HEK293 (cell line): ENCODE results near the gene FAM171A1.

Experiments
- CTCF ChIA-PET: fragments of 350-600 bp; formaldehyde crosslinking; extraction: SDS; loops from one replicate; lab custom pipeline; 2021; ENCODE audit warnings: antibody characterized with exemption; lab: Yijun Ruan, JAX
- POLR2A ChIA-PET: fragments of 300-600 bp; formaldehyde crosslinking; extraction: SDS; loops from one replicate; lab custom pipeline; 2020; ENCODE audit warnings: antibody characterized with exemption, inconsistent platforms; lab: Yijun Ruan, JAX
- H3K27ac ChIP-seq: fragments of 200-500 bp; sonication (Bioruptor generic); 2 replicates; pipeline ENCODE4 v1.5.1; 2014; ENCODE audit warnings: low read depth, low read length, control low read depth, inconsistent platforms; ENCODE audit errors: extremely low read depth
- H3K36me3 ChIP-seq, 2 experiments: fragments of 200-500 bp in 1 of 2; sonication (Bioruptor generic) in 1 of 2; 1 replicate in 1 of 2; 2 replicates in 1 of 2; pipeline ENCODE4 v1.5.1; 2014 to 2017; ENCODE audit warnings: inconsistent platforms in 2 of 2, low read length in 2 of 2; ENCODE audit not compliant: control insufficient read depth in 2 of 2, insufficient read depth in 1 of 2
- H3K4me1 ChIP-seq: fragments of 200-500 bp; sonication (Bioruptor generic); 2 replicates; pipeline ENCODE4 v1.5.1; 2014; ENCODE audit warnings: mild to moderate bottlenecking, low read length, inconsistent platforms; ENCODE audit not compliant: control insufficient read depth, insufficient read depth
- H3K4me3 ChIP-seq: 2 replicates; pipeline ENCODE4 v1.5.1; 2011; ENCODE audit warnings: low read depth, mild to moderate bottlenecking, control low read depth, low read length, moderate library complexity
- H3K9me3 ChIP-seq: fragments of 200-500 bp; sonication (Bioruptor generic); 2 replicates; pipeline ENCODE4 v1.5.1; 2014; ENCODE audit warnings: low read depth, low read length, inconsistent platforms; ENCODE audit not compliant: control insufficient read depth, insufficient read depth
- GLI4 ChIP-seq: fragments of 450-650 bp; formaldehyde crosslinking; IDR thresholded peaks from 2 replicates; pipeline ENCODE4 v1.5.1; 2016; ENCODE audit warnings: missing biosample characterization, missing genetic modification characterization
- IKZF3 ChIP-seq: fragments of 450-650 bp; IDR thresholded peaks from 2 replicates; pipeline ENCODE4 v1.5.0; 2018; ENCODE audit warnings: missing biosample characterization, mild to moderate bottlenecking, missing genetic modification characterization, moderate library complexity
- INSM2 ChIP-seq: fragments of 450-650 bp; formaldehyde crosslinking; IDR thresholded peaks from 2 replicates; pipeline ENCODE4 v1.5.1; 2016; ENCODE audit warnings: missing biosample characterization, missing genetic modification characterization
- KLF1 ChIP-seq: fragments of 450-650 bp; formaldehyde crosslinking; IDR thresholded peaks from 2 replicates; pipeline ENCODE4 v1.5.1; 2016; ENCODE audit warnings: missing biosample characterization, missing genetic modification characterization
- KLF9 ChIP-seq: fragments of 450-650 bp; formaldehyde crosslinking; IDR thresholded peaks from 2 replicates; pipeline ENCODE4 v1.5.1; 2016; ENCODE audit warnings: missing biosample characterization, missing genetic modification characterization, low read depth
- TSHZ1 ChIP-seq: fragments of 450-650 bp; formaldehyde crosslinking; IDR thresholded peaks from 2 replicates; pipeline ENCODE4 v1.5.1; 2016; ENCODE audit warnings: missing biosample characterization, missing genetic modification characterization, borderline replicate concordance
- YY1 ChIP-seq: fragments of 450-650 bp; formaldehyde crosslinking; IDR thresholded peaks from 2 replicates; pipeline ENCODE4 v1.5.1; 2018; ENCODE audit warnings: missing biosample characterization, missing genetic modification characterization
- ZNF112 ChIP-seq: fragments of 450-650 bp; formaldehyde crosslinking; IDR thresholded peaks from 2 replicates; pipeline ENCODE4 v1.5.0; 2017; ENCODE audit warnings: missing biosample characterization, missing genetic modification characterization
- ZNF138 ChIP-seq: fragments of 450-650 bp; formaldehyde crosslinking; IDR thresholded peaks from 2 replicates; pipeline ENCODE4 v1.5.1; 2016; ENCODE audit warnings: missing biosample characterization, missing genetic modification characterization, borderline replicate concordance
- ZNF175 ChIP-seq: fragments of 450-650 bp; formaldehyde crosslinking; IDR thresholded peaks from 2 replicates; pipeline ENCODE4 v1.5.1; 2016; ENCODE audit warnings: missing biosample characterization, missing genetic modification characterization
- ZNF211 ChIP-seq: fragments of 450-650 bp; formaldehyde crosslinking; IDR thresholded peaks from 2 replicates; pipeline ENCODE4 v1.5.1; 2016; ENCODE audit warnings: low read depth, missing biosample characterization, missing genetic modification characterization
- ZNF214 ChIP-seq: fragments of 450-650 bp; formaldehyde crosslinking; IDR thresholded peaks from 2 replicates; pipeline ENCODE4 v1.5.1; 2017; ENCODE audit warnings: missing biosample characterization, mild to moderate bottlenecking, missing genetic modification characterization, borderline replicate concordance
- ZNF362 ChIP-seq: fragments of 450-650 bp; formaldehyde crosslinking; IDR thresholded peaks from 2 replicates; pipeline ENCODE4 v1.5.1; 2016; ENCODE audit warnings: missing biosample characterization, missing genetic modification characterization
- ZNF426 ChIP-seq: fragments of 450-650 bp; formaldehyde crosslinking; IDR thresholded peaks from 2 replicates; pipeline ENCODE4 v1.5.1; 2017; ENCODE audit warnings: missing biosample characterization, missing genetic modification characterization, mild to moderate bottlenecking, inconsistent platforms, moderate library complexity
- ZNF433 ChIP-seq: fragments of 450-650 bp; formaldehyde crosslinking; IDR thresholded peaks from 2 replicates; pipeline ENCODE4 v1.5.1; 2016; ENCODE audit warnings: missing biosample characterization, missing genetic modification characterization, low read depth
- ZNF558 ChIP-seq: fragments of 450-650 bp; formaldehyde crosslinking; IDR thresholded peaks from 2 replicates; pipeline ENCODE4 v1.5.1; 2016; ENCODE audit warnings: missing biosample characterization, missing genetic modification characterization
- ZNF621 ChIP-seq: fragments of 450-650 bp; formaldehyde crosslinking; IDR thresholded peaks from 2 replicates; pipeline ENCODE4 v1.5.1; 2017; ENCODE audit warnings: missing biosample characterization, missing genetic modification characterization
- ZNF623 ChIP-seq: fragments of 450-650 bp; formaldehyde crosslinking; IDR thresholded peaks from 2 replicates; pipeline ENCODE4 v1.5.1; 2016; ENCODE audit warnings: missing biosample characterization, missing genetic modification characterization
- ZSCAN30 ChIP-seq: fragments of 450-650 bp; IDR thresholded peaks from 2 replicates; pipeline ENCODE4 v1.5.1; 2018; ENCODE audit warnings: missing biosample characterization, mild to moderate bottlenecking, missing genetic modification characterization, moderate library complexity

The FAM171A1 gene

GRCh38 chr10:15238555-15239335, 132.3 kb downstream of the FAM171A1 start:
- ChIA-PET CTCF (interaction anchor here (0.6 kb wide), 1 partner anchor 8 kb away, joined by 3 read pairs; no protein-coding TSS in a partner anchor), POLR2A (no interaction called here)
- Histone ChIP-seq H3K27ac (no peak overlapping the region), H3K4me1 (no peaks in the 10 kb centered on the region), H3K4me3 (no peak overlapping the region), H3K36me3 (no peaks in the 10 kb centered on the region; a peak in 1 of 3 replicates), H3K9me3 (no peaks in the 10 kb centered on the region)
- TF ChIP-seq ZNF621: no peak
- no peak for TF ChIP-seq ZNF433 (tag by site-specific recombination)

- no peak overlapping the region for H3K4me3 ChIP-seq
- POLR2A ChIA-PET: no interaction called here
- no peaks in the 10 kb centered on the region; a peak in 1 of 3 replicates for H3K36me3 ChIP-seq
- no peaks in the 10 kb centered on the region for H3K9me3 ChIP-seq
- no peaks in the 10 kb centered on the region for H3K4me1 ChIP-seq
- CTCF ChIA-PET: no interaction called here
- no peak for TF ChIP-seq TSHZ1 (tag by site-specific recombination)
- no peak for TF ChIP-seq ZNF214 (tag by site-specific recombination)
- no peak for TF ChIP-seq KLF9 (tag by site-specific recombination)
- TF ChIP-seq IKZF3 (tag by site-specific recombination): no peak
- no peak for TF ChIP-seq ZNF175
- TF ChIP-seq KLF1: no peak
- TF ChIP-seq ZNF211 (tag by site-specific recombination): no peak
- TF ChIP-seq GLI4 (tag by site-specific recombination): no peak
- TF ChIP-seq ZNF623: no peak
- TF ChIP-seq ZNF138 (tag by site-specific recombination): no peak
- no peak for TF ChIP-seq YY1
- no peak for TF ChIP-seq ZNF558 (tag by site-specific recombination)
- no peak for TF ChIP-seq ZNF426 (tag by site-specific recombination)
- no peak for TF ChIP-seq ZNF112
- no peak for TF ChIP-seq ZSCAN30 (tag by site-specific recombination)
- no peak for TF ChIP-seq ZNF362
- TF ChIP-seq INSM2 (tag by site-specific recombination): no peak
- H3K27ac ChIP-seq: no peak overlapping the region
Observed at GRCh38 chr10:15237351-15237750, 133.7 kb downstream of the FAM171A1 start.
